A673 (cell line): ENCODE measurements around the gene POLE. TPM values are rescaled to one million over a fixed set of nuclear protein-coding genes. Genes with fewer than 3 reads are reported as not detected.

Experiments
- BruUV-seq: library from RNA; stranded (reverse); fragments of 400-500 nt; replicated peaks from 2 replicates; lab custom pipeline; 2021; lab: Mats Ljungman, UMichigan
- CTCF ChIA-PET: fragments of 300-600 bp; sonication (Branson Sonifier 250); formaldehyde crosslinking; loops from one replicate; lab custom pipeline; 2022; ENCODE audit warnings: antibody characterized with exemption; lab: Charles Lee
- POLR2A ChIA-PET: fragments of 300-600 bp; sonication (Branson Sonifier 250); formaldehyde crosslinking; loops from one replicate; lab custom pipeline; 2022; ENCODE audit warnings: antibody characterized with exemption; ENCODE audit not compliant: low non-redundant PET; lab: Charles Lee
- DNase-seq: peaks from one replicate; pipeline ENCODE4 v3.0.0-alpha.2; 2015; ENCODE audit warnings: low spot score
- H3K27ac ChIP-seq: fragments of 200-600 bp; sonication (generic); 2 replicates; pipeline ENCODE4 v1.5.1; 2016; ENCODE audit warnings: mixed run types, low read depth, mild to moderate bottlenecking, mixed read lengths, antibody characterized with exemption, low read length; ENCODE audit not compliant: poor library complexity, severe bottlenecking
- H3K27me3 ChIP-seq: fragments of 200-600 bp; sonication (generic); replicated peaks from 2 replicates; pipeline ENCODE4 v1.6.1; 2017; ENCODE audit warnings: mixed run types, low read depth, mild to moderate bottlenecking, mixed read lengths, antibody characterized with exemption, low read length; ENCODE audit not compliant: insufficient read depth, poor library complexity
- H3K36me3 ChIP-seq: fragments of 200-600 bp; sonication (generic); 2 replicates; pipeline ENCODE4 v1.6.1; 2016; ENCODE audit warnings: mixed run types, mild to moderate bottlenecking, mixed read lengths, antibody characterized with exemption, low read length; ENCODE audit not compliant: insufficient read depth, poor library complexity, severe bottlenecking
- H3K4me1 ChIP-seq: fragments of 200-600 bp; sonication (generic); 2 replicates; pipeline ENCODE4 v1.6.1; 2017; ENCODE audit warnings: mixed run types, mild to moderate bottlenecking, mixed read lengths, antibody characterized with exemption, low read length; ENCODE audit not compliant: insufficient read depth, poor library complexity, severe bottlenecking
- H3K4me3 ChIP-seq: fragments of 200-600 bp; sonication (generic); 2 replicates; pipeline ENCODE4 v1.5.1; 2016; ENCODE audit warnings: low read depth, mixed run types, mild to moderate bottlenecking, mixed read lengths, low read length; ENCODE audit not compliant: poor library complexity, severe bottlenecking
- H3K9me3 ChIP-seq: fragments of 200-600 bp; sonication (generic); 2 replicates; pipeline ENCODE4 v1.6.1; 2016; ENCODE audit warnings: mixed run types, low read depth, mild to moderate bottlenecking, mixed read lengths, antibody characterized with exemption, low read length; ENCODE audit not compliant: poor library complexity, severe bottlenecking
- CTCF ChIP-seq: fragments of 300-800, 200-600 bp; sonication (generic); conservative IDR thresholded peaks from 2 replicates; pipeline ENCODE4 v1.5.1; 2017; ENCODE audit warnings: low read depth, mild to moderate bottlenecking, antibody characterized with exemption, low read length, moderate library complexity, mixed read lengths
- EZH2 ChIP-seq: fragments of 200-600 bp; sonication (generic); IDR thresholded peaks from 2 replicates; pipeline ENCODE4 v1.6.1; 2017; ENCODE audit warnings: borderline replicate concordance, low read depth, mild to moderate bottlenecking, mixed read lengths, antibody characterized with exemption, low read length; ENCODE audit not compliant: poor library complexity, severe bottlenecking
- intact Hi-C: fragments of 100-400 bp; cut with micrococcal nuclease; formaldehyde crosslinking; loops from one replicate; pipeline ENCODE4 v1.10.0; 2022; ENCODE audit not compliant: unreplicated experiment
- total RNA-seq: library from RNA; stranded (reverse); gene quantifications from 2 replicates; pipeline ENCODE4 v1.2.3, GENCODE V29; 2021

POLE gene
- total RNA-seq, 1 experiment from 2014 or later = 239 TPM

DNA sequence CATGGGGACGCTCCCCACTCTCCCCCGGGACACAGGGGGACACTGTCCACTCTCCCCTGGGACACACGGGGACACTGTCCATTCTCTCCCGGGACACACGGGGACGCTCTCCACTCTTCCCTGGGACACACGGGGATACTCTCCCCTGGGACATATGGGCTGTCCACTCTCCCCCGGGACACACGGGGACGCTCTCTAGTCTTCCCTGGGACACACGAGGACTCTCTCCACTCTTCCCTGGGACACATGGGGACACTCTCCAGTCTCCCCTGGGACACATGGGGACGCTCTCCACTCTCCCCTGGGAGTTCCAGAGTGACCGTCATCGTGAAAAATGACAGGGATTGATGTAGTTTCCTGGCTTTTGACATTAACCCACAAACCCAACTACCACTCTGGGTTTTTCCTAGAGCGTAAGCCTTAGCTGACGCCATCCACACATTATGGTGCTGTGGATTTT, 71.5 kb downstream of the POLE start:
- no peak for DNase-seq
- Histone ChIP-seq H3K4me3 (no peak overlapping the region), H3K36me3 (no peaks in the 10 kb centered on the region), H3K9me3 (peaks cover 11% of the 10 kb centered on the region), H3K27ac (no peak overlapping the region), H3K4me1 (peaks cover 1% of the 10 kb centered on the region), H3K27me3 (peaks cover 37% of the 10 kb centered on the region)
- POLR2A ChIA-PET = no interaction called here
- CTCF ChIA-PET = interaction anchor here (1.2 kb wide), 3 partner anchors 16 to 462 kb away, joined by 6 to 22 read pairs (median 13); no protein-coding TSS in a partner anchor
- no TSS peak for BruUV-seq
- TF ChIP-seq CTCF (no peak), EZH2 (no peak)
- intact Hi-C loops = loop anchor here (1.0 to 2.0 kb wide), 2 partner anchors 200 to 461 kb away; no protein-coding TSS in a partner anchor

- Histone ChIP-seq H3K4me1 (peaks cover 5% of the 10 kb centered on the region), H3K4me3 (no peak overlapping the region), H3K9me3 (peaks cover 11% of the 10 kb centered on the region), H3K27me3 (peaks cover 37% of the 10 kb centered on the region), H3K36me3 (no peaks in the 10 kb centered on the region), H3K27ac (no peak overlapping the region)
- peak; percentile 92 for DNase-seq
- CTCF ChIA-PET = interaction anchor here (0.6 to 1.2 kb wide), 7 partner anchors 15 to 461 kb away, joined by 3 to 22 read pairs (median 4); no protein-coding TSS in a partner anchor
- POLR2A ChIA-PET = interaction anchor here (0.6 kb wide), 1 partner anchor 9 kb away, joined by 3 read pairs; no protein-coding TSS in a partner anchor
- intact Hi-C loops = loop anchor here (1.0 to 2.0 kb wide), 2 partner anchors 200 to 460 kb away; no protein-coding TSS in a partner anchor
- TF ChIP-seq CTCF (peak; percentile 95), EZH2 (no peak)
- BruUV-seq = no TSS peak
Measured at GRCh38 chr12:132614861-132615578, 72.1 kb downstream of the POLE start.

DNA sequence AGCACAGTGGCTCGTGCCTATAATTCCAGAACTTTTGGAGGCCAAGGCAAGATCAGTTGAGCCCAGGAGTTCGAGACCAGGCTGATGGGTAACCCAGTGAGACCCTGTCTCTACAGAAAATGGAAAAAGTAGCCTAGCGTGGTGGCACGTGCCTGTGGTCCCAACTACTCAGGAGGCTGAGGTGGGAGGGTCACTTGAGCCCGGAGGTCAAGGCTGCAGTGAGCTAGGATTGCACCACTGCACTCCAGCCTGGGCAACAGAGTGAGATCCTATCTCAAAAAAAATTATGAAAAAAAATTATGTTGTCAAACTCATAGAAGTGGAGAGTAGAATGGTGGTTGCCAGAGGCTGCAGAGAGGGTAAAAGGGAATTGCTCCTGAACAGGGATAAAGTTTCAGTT, 73.1 kb downstream of the POLE start:
- Histone ChIP-seq H3K4me1 (peaks cover 7% of the 10 kb centered on the region), H3K27ac (no peak overlapping the region), H3K4me3 (no peak overlapping the region), H3K27me3 (peaks cover 32% of the 10 kb centered on the region), H3K36me3 (no peaks in the 10 kb centered on the region), H3K9me3 (peaks cover 11% of the 10 kb centered on the region)
- TF ChIP-seq CTCF (no peak), EZH2 (no peak)
- BruUV-seq = no TSS peak
- intact Hi-C loops = loop anchor here (2.0 kb wide), 1 partner anchor 459 kb away; no protein-coding TSS in a partner anchor
- ChIA-PET POLR2A (no interaction called here), CTCF (no interaction called here)
- no peak for DNase-seq
